IPS-11a (cell line): ENCODE results near the gene FAM236C.
"Not testable (repeated sequence)": the region's sequence is repeated elsewhere in the genome, so short reads cannot be mapped to it uniquely, and the experiment has no call there.

ENCODE experiments used
- H3K4me3 ChIP-seq: one replicate; pipeline ENCODE4 v1.5.1; 2013; ENCODE audit warnings: low read depth, low read length, control low read depth

FAM236C gene

GRCh38 chrX:72912315-72912714, at the start of gene FAM236C:
Gene FAM236C (plus strand): TSS chrX:72912615. CDS start chrX:72912715, 100 bp downstream.
- H3K4me3 ChIP-seq = not testable (repeated sequence)

- not testable (repeated sequence) for H3K4me3 ChIP-seq
Measured at GRCh38 chrX:72882898-72883297, 29.5 kb upstream of the FAM236C start.

- not testable (repeated sequence) for H3K4me3 ChIP-seq
Measured at GRCh38 chrX:72889740-72890139, 22.7 kb upstream of the FAM236C start.

GRCh38 chrX:72916096-72916495, 3.7 kb downstream of the FAM236C start:
- not testable (repeated sequence) for H3K4me3 ChIP-seq

GRCh38 chrX:72932283-72932682, 19.9 kb downstream of the FAM236C start:
- not testable (repeated sequence) for H3K4me3 ChIP-seq

GRCh38 chrX:72936455-72936854, 24.0 kb downstream of the FAM236C start:
- H3K4me3 ChIP-seq = not testable (repeated sequence)

GRCh38 chrX:72936882-72937455, 24.6 kb downstream of the FAM236C start:
- H3K4me3 ChIP-seq = not testable (repeated sequence)

GRCh38 chrX:72937906-72938305, 25.5 kb downstream of the FAM236C start, which contains the start of gene FAM236A:
Gene FAM236A (plus strand): TSS chrX:72938206. CDS start chrX:72938263, 57 bp downstream.
- not testable (repeated sequence) for H3K4me3 ChIP-seq

- H3K4me3 ChIP-seq = not testable (repeated sequence)
Measured at GRCh38 chrX:72942272-72942671, 29.9 kb downstream of the FAM236C start.

GRCh38 chrX:72943035-72943818, 30.8 kb downstream of the FAM236C start:
- not testable (repeated sequence) for H3K4me3 ChIP-seq

- not testable (repeated sequence) for H3K4me3 ChIP-seq
Measured at GRCh38 chrX:72943819-72944169, 31.4 kb downstream of the FAM236C start, which contains the start of gene DMRTC1. Gene DMRTC1 (minus strand): TSS chrX:72943837. CDS start chrX:72875694, 68,143 bp downstream.

- not testable (repeated sequence) for H3K4me3 ChIP-seq
Measured at GRCh38 chrX:72959971-72960370, 47.6 kb downstream of the FAM236C start.
